NT2/D1 (cell line): ENCODE data around the gene ANXA3.

ENCODE experiments used
- SUZ12 ChIP-seq: IDR thresholded peaks from 2 replicates; pipeline ENCODE4 v1.6.1; 2011; ENCODE audit not compliant: insufficient read length, insufficient read depth; ENCODE audit errors: extremely low read depth
- YY1 ChIP-seq: IDR thresholded peaks from 2 replicates; pipeline ENCODE4 v1.6.1; 2011; ENCODE audit not compliant: insufficient read length, insufficient read depth

- TF ChIP-seq SUZ12: no peak
- no peak for TF ChIP-seq YY1
Observed at GRCh38 chr4:78525559-78525958, 26.0 kb upstream of the ANXA3 start.
